A549 treated with AZD9567 at 1 μM for 4 hours (cell line): Measurements from ENCODE around the gene OR5D14. TPM values are rescaled to one million over a fixed set of nuclear protein-coding genes. Genes with fewer than 3 reads are reported as not detected.

ENCODE experiments used
- total RNA-seq: library from RNA; stranded (reverse); fragments of 200-300 nt; extraction: Qiagen RNA extraction; gene quantifications from 5 replicates; pipeline ENCODE4 v1.2.3, GENCODE V29; 2022; ENCODE audit not compliant: insufficient read depth

OR5D14 gene
- not detected in 5 replicates for total RNA-seq

DNA sequence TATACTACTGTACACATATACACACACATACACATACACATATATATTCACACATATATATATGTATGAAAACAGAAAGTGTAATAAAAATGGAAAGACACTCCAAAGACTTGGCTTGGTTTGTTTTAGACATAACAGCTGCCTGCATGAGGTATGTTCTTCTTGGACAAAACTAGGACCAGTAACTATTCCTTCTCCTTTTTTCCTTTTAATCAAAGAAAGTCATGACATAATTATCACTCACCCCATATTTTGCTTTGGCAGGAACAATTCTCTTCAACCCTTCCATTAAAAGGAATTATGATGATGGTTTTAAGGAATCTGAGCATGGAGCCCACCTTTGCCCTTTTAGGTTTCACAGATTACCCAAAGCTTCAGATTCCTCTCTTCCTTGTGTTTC is at the start of gene OR5D14:
TSS of gene OR5D14 (plus strand) at position 301 of the 400 bp plus-strand sequence. CDS start at position 301, 0 bp downstream.

DNA sequence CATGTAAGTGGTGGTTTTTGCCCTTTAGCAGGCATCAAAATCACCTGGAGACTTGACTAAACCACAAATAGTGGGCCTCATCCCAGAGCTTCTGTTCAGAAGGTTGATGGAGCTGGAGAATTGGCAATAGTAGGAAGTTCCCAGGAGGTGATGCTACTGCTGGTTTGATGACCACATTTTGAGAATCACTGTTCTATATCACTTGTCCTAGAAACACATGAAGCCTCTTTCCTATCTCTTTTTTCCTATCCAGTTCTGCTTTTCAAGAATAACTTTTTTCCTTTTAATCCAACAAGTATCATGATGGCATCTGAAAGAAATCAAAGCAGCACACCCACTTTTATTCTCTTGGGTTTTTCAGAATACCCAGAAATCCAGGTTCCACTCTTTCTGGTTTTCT is 22.2 kb upstream of the OR5D14 start, which contains the start of gene OR5D13:
TSS of gene OR5D13 (plus strand) at position 301 of the 400 bp plus-strand sequence. CDS start at position 301, 0 bp downstream.

DNA sequence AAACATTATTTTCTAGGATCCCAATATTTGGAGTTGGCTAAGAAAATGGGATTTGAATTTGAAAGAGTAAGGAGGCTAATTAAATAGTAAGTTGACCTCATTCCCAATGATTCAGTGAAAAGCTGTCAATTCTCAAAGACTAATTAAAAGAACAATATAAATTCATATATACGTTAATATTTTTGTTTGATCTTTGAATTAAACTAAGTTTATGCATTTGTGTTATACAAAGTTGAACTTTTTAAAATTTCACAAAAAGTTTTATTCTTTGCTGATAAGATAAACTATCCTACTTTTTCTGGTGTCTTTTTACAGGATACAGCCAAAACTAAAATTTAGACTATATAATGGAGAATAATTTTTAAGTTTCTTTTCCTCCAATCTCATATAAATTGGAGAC is 15.7 kb downstream of the OR5D14 start, which contains the start of gene OR5L1:
TSS of gene OR5L1 (plus strand) at position 301 of the 400 bp plus-strand sequence. CDS start 100 bp downstream, outside the sequence.

DNA sequence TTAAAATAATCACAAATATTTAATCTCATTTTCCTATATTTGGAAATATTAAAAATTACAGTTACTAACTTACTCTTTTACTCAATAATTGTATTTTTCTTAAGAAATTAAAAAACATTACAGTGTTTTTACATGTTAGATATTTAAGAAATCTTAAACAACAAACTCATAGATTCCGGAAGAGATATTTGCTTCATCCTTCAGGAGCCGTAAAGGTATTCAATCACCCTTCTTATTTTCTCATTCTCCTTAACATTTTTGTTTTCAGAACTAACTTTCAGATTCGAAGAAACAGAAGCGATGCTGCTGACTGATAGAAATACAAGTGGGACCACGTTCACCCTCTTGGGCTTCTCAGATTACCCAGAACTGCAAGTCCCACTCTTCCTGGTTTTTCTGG is 24.0 kb downstream of the OR5D14 start, which contains the start of gene OR5D18:
TSS of gene OR5D18 (plus strand) at position 301 of the 400 bp plus-strand sequence. CDS start at position 301, 0 bp downstream.

DNA sequence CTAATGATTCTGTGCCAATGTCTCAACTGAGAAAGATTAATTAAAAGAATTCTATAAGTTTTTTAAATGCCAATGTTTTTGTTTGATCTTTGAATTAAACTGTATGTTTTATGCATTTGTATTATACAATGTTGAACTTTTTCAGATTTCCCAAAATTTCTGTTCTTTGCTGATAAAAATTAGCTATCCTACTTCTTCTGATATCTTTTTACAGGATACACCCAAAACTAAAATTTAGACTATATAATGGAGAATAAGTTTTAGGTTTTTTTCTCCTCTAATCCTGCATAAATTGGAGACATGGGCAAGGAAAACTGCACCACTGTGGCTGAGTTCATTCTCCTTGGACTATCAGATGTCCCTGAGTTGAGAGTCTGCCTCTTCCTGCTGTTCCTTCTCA is 31.6 kb downstream of the OR5D14 start, which contains the start of gene OR5L2:
TSS of gene OR5L2 (plus strand) at position 301 of the 400 bp plus-strand sequence. CDS start at position 301, 0 bp downstream.

DNA sequence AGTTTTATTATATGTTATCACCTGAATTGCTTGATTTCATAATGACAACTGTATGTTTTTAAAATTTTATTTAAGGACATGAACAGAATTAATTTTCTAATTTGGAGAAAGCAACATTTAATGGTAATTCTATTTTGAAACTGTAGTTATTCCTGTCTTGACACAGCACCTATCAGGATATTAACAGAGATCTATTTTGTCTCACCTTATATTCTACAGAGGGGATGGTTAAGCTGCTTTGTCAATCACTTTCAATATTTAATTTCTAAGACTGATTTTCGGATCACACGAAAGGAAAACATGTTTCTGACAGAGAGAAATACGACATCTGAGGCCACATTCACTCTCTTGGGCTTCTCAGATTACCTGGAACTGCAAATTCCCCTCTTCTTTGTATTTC is 43.1 kb downstream of the OR5D14 start, which contains the start of gene OR5D16:
TSS of gene OR5D16 (plus strand) at position 301 of the 400 bp plus-strand sequence. CDS start at position 301, 0 bp downstream.

Other genes starting within 250 kb of the OR5D14 start
- not detected in 5 replicates for gene OR4C15, start 241.1 kb upstream of the OR5D14 start, total RNA-seq
- not detected in 5 replicates for gene OR4C16, start 223.4 kb upstream of the OR5D14 start, total RNA-seq
- gene OR4C11, start 187.9 kb upstream of the OR5D14 start, total RNA-seq: not detected in 5 replicates
- not detected in 5 replicates for gene OR4P4, start 160.4 kb upstream of the OR5D14 start, total RNA-seq
- gene OR4S2, start 147.2 kb upstream of the OR5D14 start, total RNA-seq: not detected in 5 replicates
- gene OR4C6, start 133.4 kb upstream of the OR5D14 start, total RNA-seq: not detected in 5 replicates
- gene OR5D13, start 22.1 kb upstream of the OR5D14 start, total RNA-seq: not detected in 5 replicates
- gene OR5L1, start 15.8 kb downstream of the OR5D14 start, total RNA-seq: not detected in 5 replicates
- gene OR5D18, start 24.1 kb downstream of the OR5D14 start, total RNA-seq: not detected in 5 replicates
- not detected in 5 replicates for gene OR5L2, start 31.7 kb downstream of the OR5D14 start, total RNA-seq
- gene OR5D16, start 43.2 kb downstream of the OR5D14 start, total RNA-seq: not detected in 5 replicates
- gene TRIM51, start 87.7 kb downstream of the OR5D14 start, total RNA-seq: not detected in 5 replicates
- not detected in 5 replicates for gene OR5W2, start 119.0 kb downstream of the OR5D14 start, total RNA-seq
- gene OR5I1, start 140.8 kb downstream of the OR5D14 start, total RNA-seq: not detected in 5 replicates
- gene OR10AG1, start 174.4 kb downstream of the OR5D14 start, total RNA-seq: not detected in 5 replicates
- not detected in 5 replicates for gene OR5F1, start 199.1 kb downstream of the OR5D14 start, total RNA-seq
- not detected in 5 replicates for gene OR5AS1, start 232.1 kb downstream of the OR5D14 start, total RNA-seq